GM12864 (cell line): ENCODE measurements around the gene IFT57.

Source experiments
- DNase-seq: peaks from one replicate; pipeline ENCODE4 v3.0.0-alpha.2; 2011; ENCODE audit warnings: low read depth
- H3K4me3 ChIP-seq: 2 replicates; pipeline ENCODE4 v1.5.1; 2011; ENCODE audit warnings: mild to moderate bottlenecking, low read depth, low read length, control low read depth
- CTCF ChIP-seq: IDR thresholded peaks from 2 replicates; pipeline ENCODE4 v1.5.1; 2011; ENCODE audit warnings: low read depth, mild to moderate bottlenecking, moderate library complexity, low read length, control low read depth, inconsistent platforms; ENCODE audit errors: missing control alignments

Gene IFT57

GRCh38 chr3:108117241-108117775 is 104.9 kb downstream of the IFT57 start:
- no peak for TF ChIP-seq CTCF
- no peak for DNase-seq
- no peak overlapping the region for H3K4me3 ChIP-seq

GRCh38 chr3:108114423-108115065 is 107.7 kb downstream of the IFT57 start:
- no peak for TF ChIP-seq CTCF
- no peak overlapping the region for H3K4me3 ChIP-seq
- no peak for DNase-seq

- TF ChIP-seq CTCF: no peak
- no peak for DNase-seq
- H3K4me3 ChIP-seq: no peak overlapping the region
Measured at GRCh38 chr3:108113975-108114374, 108.2 kb downstream of the IFT57 start.

- DNase-seq: no peak
- no peak overlapping the region for H3K4me3 ChIP-seq
- TF ChIP-seq CTCF: no peak
Measured at GRCh38 chr3:108110934-108111333, 111.3 kb downstream of the IFT57 start.
